Embryonic facial prominence (tissue), 1 donor: Measurements from ENCODE around the gene ISYNA1.

ENCODE experiments used
- DNase-seq: peaks from one replicate; pipeline ENCODE4 v3.0.0-alpha.2; 2016; ENCODE audit errors: extremely low spot score

Gene ISYNA1

DNA sequence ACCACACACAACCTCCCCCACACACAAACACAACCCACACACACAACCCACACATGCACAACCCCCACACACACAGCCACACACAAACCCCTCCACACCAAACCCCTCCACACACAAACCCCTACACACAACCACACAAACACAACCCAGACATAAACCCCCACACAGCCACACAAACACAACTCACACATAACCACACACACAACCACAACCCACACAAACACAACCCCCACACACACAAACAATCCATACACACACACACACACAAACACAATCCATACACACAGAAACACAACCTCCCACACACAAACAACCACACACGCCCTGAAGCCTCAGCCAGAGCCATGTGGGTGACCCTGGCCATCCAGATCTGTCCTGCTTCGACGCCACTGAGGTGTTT lies 30.0 kb upstream of the ISYNA1 start:
- DNase-seq: no peak

DNA sequence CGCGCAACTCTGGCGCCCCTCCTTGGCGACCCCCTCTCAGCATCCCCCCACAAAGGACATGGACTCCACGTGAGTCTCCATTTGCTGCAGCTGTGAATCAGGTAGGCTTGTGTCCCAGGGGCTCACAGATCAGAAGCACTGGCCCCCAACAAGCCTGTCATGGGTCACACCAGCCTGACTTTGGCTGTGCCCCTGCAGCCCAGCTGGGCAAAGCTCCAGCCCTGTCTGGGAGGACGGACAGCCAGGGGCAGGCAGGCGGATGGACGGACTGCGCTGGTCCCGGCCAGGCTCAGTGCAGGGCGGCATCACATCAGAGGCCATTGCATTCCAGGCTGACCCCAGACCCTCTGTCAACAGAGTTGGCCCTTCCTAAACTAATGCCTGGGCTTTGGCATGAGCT lies 28.4 kb upstream of the ISYNA1 start:
- no peak for DNase-seq

DNA sequence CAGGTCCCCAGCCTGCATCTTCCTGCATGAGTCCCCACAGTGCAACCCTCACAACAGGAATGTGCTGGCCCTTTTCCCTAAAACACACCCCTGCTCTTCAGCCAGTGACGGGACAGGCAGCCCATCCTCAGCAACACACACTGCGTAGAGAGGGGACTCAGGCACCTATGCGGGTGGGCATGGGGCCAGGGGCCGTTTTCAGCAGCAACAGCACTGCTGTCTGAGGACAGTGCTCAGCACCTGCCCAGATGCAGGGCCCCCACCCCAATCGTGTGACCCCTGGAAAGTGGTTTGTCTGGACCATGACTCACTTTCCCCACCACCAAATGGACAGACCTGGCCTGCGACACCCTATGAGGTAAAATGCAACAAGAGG lies 28.0 kb upstream of the ISYNA1 start:
- DNase-seq: no peak

DNA sequence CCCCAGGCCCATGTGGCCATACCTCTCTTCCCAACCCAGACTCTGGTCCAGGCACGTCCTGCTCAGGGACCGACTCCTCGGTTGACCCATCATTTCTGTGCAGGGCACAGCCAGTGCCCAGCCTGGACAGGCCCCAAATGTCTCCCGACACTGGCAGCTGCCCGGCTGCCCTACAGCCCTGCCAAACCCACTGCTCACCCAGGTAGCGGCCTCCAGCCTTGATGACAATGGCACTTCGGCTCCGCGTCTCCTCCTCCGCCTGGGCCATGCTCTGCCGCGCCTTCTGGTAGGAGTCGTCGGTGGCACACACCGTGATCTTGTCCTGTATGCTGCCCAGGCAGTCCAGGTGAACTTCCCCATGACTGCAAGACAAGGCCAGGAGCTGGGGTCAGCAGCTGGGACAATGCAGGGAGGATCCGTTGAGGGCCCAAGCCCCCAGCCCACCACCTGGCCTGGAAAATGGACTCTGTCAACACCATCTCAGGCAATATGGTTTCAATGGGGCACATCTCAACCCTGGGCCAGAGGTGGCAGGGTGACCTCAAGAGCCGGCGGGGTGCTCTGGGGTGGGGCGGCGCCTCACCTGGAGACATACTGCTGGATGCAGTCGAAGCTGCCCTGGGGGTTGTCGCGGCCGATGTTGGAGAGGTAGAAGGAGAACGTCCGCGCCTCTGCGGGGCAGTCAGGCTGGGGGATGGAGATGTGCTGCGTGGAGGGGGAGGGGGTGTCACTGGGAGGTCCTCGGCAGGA lies 27.5 kb upstream of the ISYNA1 start:
- no peak for DNase-seq

DNA sequence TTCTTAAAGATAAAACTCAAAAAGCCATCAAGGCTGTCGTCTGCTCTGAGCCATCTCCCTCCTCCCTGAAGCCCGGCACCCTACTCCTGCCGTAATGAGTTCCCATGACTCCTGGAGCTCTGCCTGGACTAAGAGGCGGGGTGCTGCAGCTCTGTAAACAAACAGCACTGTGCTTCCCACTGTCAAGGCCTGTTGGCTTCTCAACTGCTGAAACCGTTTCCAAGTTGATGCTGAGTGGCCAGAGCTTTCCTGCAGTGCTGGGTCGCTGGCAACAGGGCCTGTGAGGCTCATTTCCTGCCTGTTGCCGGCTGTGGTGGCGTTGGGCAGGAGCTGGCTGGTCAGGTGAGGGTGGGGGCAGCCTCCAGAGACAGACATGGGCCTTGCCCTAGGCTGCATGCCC lies 26.7 kb upstream of the ISYNA1 start:
- DNase-seq: no peak

DNA sequence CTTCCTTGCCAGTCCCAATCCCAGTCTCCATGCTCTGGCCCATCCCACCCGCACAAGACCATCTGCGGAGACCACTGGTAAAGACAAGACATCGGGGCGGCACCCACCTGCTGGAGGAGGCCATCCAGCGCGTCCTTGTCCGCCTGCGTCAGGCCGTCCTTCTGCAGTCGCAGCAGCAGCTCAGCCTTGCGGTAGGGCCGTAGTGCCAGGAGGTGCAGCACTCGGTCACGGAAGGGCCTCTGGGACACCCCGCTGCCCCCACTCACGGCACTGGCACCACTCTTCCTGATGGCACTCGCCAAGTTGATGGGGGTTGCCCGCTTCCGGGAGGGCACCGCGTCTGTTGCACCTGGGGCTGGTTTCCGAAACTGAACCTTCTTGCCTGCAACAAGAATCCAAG lies 23.5 kb upstream of the ISYNA1 start:
- DNase-seq: no peak

DNA sequence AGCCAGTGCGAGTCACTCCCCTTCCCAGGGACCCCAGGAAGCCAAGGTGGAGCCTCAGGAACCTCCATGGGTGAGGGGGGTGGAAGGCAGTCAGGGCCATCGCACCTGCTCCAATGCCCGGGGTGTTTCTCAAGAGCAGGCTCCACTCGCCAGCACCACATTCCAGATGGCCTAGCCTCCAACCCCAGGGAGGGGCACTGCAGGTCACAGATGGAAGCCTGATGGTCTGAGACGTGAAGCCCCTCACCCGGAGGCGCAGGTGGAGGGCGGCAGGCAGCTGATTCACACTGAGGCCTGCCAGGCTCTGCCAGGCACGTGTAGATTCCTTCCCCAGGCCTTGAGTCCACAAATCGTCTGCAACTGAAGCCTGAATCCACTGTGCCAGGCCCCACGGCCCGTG lies 23.0 kb upstream of the ISYNA1 start:
- no peak for DNase-seq

DNA sequence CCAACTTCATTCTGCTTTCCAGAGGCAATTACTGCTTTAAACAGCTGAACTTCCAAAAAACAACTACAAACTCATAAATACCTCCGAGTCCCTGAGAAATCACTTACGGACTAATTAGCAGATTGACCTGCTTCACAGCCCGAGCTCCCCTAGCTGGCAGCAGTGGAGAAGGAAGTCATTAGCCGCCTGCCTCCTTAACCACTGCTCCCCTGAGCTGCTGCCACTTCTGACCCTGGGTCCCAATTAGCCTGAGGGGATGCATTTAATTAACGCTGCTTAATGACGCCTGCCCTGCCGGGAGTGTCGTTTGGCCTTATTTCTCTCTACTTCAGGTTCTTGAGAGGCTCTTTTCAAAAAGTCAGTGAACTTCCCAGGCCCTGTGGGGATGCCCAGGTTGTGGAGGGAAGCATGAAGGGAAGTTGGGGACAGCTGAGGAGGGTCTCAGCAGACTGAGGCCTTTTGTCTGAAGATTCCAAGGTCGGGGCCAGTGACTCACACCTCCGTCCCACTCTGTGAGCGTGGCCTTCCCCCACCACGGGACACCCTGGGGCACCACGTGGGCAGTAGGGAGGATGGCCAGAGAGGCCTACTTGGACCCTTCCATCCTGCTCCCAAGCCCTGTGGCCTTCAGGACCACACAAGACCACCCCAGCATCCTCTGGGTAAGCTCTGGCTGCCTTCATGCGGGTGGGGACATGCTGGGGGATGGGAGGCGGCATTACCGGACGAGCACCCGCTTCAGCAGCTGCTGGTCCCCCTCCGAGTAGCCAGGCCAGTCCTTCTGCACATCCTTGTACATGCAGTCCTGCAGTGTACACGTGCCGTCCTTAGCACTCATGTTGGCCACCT lies 19.8 kb upstream of the ISYNA1 start:
- DNase-seq: no peak

DNA sequence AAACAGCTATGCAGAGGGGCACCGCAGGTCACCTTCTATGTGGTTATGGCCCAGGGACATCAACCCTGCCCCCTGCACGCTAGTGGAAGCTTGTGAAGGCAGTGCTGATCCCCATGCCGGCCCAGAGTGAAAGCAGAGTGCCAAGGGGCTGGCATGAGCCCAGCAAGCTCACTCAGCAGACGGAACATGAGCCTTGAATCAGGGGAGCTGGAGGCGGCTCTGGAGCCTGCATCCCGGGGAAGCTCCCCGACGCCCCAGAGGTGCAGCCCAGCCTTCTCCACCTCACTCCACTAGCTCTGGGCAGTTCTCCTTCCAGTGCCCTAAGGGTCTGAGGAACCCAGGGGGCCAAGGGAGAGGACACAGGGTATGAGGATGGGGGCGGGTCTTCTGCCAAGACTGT lies 19.0 kb upstream of the ISYNA1 start:
- no peak for DNase-seq

DNA sequence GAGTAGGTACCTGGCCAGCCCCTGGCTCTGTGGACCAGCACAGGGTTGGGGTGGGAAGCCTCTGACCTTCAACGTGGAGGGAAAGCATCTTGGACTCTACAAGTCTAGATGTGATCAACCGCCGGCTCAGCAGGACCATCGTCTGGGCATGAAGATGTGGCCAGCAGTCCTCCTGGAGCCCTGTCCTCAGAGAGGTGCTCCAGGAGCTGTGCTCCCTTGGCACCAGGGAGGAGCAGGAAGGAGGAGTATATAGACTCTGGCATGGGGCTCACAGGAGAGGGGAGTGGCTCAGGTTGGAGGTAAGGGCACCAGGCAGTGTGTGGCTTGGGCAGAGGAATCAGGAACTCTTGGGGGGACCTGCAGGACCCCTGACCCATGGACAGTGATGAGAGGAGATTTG lies 18.3 kb upstream of the ISYNA1 start:
- no peak for DNase-seq

DNA sequence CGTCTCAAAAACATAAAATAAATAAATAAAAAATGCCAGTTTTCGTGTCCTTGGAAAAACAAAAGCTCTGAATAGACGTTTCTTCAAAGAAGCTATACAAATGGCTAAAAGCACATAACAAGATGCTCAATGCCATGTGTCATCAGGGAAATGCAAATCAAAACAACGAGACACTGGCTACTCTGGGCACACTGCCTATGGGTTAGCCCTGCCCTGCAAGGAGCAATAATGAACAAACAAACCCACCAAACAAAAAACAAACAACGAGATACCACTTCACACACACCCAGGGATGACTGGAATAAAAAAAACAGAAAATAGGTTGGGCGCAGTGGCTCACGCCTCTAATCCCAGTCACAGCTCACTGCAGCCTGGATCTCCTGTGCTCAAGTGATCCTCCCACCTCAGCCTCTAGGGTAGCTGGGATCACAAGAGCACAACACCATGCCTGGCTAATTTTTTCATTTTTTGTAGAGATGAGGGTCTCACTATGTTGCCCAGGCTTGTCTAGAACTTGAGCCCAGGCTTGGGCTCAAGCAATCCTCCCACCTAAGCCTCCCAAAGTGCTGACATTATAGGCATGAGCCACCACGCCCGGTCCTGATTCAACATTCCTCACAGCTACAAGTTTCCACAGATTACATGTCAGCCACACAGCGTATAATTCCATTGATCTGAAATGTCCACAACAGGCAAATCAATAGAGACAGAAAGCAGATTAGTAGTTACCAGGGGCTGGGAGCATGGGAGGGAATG lies 15.5 kb upstream of the ISYNA1 start:
- DNase-seq: no peak

DNA sequence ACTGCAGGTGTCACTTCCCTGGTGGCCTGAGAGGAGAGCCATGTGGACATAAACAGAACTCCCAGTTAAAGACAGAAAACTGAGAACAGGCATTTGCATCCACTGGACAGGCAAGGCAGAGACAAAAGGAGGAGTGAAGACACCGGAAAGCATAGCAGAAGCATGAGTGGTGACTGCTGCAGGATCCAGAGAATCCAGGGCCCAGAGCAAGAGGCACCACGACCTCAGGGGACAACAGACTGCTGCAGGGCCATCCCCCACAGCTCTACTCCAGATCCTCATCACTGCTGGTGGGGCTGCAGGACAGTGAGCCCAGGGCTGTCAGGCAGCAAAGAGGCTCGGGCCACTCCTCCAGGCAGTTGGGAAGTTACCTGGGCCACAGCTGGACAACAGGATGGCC lies 14.5 kb upstream of the ISYNA1 start:
- DNase-seq: no peak

DNA sequence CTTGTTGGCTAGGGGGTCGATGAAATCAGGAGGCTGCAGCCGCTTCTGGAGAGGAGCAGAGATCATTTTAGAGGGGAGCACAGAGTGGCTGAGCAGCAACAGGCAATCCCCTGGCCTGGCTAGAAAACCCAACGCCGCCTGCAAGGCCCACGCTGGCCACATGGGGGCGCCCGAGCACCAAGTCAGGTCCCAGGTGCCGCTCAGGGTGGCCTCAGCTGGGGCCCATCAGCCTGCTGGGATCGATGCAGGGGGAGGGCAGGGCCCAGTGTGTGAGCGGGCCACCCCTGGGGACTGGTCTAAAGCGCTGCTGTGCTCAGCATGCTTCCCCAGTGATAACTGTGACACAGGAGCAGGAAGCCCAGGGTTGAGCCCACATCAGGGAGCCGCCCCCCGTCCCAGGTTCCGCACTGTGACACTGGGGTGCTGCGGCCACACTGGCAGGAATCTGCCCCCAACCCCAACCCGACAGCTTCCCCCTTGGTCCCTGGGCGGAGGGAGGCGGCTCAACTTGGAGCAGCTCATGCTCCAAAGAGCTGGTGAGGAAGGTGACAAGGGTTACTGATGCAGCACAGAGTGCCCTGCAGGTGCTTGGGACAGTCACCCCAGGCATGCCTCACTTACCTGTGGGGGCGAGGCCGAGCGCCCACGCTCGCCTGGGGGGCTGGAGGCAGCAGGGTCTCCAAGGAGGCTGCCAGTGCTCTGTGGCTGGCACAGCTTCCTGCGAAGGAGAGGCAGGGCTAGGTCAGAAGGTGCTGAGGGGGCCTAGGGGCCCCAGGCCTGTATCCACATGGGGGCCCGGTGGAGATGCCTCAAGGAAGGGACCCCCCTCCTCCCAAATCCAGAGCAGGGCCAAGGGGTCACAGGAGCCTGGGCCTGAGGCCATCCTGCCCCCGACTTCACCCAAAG lies 13.3 kb upstream of the ISYNA1 start:
- no peak for DNase-seq

DNA sequence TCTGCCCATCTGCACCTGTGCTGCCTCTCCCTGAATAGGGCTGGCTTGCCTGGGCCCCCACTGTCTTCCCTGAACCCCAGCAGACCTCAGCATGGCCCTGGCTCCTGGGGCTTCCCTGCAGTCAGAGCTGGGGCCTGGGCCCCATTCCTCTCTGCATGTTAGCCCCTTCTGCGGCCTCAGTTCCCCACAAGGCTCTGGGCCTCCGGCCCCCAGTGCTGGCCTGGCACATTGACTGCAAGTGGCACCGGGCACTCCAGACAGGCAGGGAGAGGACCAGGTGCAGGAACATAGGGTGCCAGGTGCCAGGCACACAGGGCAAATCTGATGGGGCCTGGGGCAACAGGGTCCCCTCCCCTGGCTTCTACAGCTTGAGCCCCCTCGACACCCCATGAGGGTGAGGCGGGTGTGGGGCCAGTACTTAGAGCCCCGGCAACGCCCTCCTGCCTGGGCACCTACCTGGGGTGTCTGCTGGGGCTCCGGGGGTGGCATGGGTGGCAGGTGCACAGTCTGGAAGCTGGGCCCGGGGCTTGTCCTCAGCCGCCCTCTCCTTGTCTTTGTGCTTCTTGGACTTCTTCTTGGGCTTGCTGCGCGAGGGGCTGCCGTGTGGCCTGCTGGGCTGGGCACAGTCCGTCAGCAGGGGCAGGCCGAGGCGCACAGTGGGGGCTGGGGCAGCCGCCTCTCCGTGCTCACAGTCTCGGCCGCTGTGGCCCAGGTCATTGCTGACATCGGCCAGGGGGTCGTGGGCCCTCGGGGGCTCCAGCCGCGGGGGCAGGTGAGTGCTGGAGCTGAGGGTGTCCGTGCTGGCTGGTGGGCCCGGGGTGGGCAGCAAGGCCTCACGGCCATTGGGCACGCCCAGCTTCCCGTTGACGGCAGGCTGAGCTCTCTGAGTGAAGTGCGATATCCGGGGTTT lies 12.3 kb upstream of the ISYNA1 start:
- no peak for DNase-seq

DNA sequence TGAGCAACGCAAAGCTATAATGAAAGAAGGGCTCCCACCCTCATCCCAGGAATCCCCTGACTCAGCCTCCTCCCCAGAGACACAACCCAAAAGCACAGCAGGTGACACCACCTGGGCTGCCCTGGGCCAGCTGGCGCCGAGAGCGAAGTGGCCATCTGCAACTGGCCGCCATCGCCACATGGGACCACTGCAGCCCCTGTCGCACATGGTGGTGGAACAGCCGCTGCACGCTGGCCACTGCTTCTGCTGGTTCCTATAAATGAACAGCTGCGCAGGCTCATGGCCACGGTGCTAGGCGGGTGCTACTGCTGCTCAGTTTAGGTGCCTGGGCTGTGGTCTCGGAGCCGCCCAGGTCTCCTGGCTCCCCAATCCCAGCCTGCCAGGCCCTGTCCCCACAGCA lies 11.6 kb upstream of the ISYNA1 start:
- no peak for DNase-seq

DNA sequence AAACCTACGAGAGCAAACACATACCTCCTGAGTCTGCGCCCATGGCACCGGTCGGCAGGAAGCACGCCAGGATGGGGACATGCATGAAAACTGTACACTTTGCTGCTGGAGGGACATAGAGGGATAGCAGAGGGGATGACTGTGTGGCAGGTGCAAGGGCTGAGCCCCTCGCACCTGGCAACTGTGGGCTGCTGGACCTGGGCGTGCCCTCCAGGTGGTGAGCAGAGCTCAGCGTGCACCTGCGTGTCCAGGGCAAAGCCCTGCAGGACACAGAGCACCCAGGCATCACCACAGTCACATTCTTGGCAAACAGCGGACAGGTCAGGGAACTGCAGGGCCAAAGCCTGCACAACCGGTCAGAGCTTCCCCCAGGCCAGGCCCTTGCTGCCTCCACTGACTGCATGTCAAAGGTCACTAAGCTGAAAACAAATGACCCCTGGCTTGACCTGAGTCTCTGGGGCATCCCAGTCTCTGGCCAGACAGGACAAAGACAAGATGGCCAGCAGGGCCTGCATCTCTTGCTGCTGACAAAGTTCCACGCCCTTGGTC lies 9.0 kb upstream of the ISYNA1 start:
- DNase-seq: no peak

DNA sequence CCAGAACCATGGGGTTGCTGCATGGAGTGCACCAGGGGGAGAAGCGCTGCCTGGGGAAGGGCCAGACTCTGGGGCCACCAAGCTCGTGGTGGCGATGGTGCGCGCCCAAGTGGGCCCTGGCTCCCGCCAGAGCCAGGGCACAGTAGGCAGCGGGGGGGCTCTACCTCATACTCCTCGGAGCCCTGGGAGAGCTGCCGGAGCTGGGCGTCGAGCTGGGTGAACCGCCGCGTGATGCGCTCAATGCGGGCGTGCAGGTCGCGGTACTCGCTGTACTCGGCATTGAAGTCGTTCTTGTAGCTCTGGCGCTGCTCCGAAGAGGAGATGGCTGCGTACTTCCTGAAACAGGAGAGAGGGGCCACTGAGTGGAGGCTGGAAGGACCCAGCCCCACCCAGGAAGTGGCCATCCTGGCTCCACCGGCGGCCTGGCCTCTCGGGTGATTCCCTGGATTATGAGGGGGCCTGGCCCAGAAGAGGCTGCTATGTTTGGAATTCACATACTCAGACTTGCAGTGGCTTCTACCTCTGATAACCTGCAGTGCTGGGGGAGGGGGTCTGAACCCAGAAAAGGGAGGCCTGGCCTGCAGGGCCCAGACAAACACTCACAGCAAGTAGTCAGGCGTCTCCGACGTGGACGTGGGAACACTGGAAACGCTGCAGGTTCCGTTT lies 8.3 kb upstream of the ISYNA1 start:
- DNase-seq: no peak

DNA sequence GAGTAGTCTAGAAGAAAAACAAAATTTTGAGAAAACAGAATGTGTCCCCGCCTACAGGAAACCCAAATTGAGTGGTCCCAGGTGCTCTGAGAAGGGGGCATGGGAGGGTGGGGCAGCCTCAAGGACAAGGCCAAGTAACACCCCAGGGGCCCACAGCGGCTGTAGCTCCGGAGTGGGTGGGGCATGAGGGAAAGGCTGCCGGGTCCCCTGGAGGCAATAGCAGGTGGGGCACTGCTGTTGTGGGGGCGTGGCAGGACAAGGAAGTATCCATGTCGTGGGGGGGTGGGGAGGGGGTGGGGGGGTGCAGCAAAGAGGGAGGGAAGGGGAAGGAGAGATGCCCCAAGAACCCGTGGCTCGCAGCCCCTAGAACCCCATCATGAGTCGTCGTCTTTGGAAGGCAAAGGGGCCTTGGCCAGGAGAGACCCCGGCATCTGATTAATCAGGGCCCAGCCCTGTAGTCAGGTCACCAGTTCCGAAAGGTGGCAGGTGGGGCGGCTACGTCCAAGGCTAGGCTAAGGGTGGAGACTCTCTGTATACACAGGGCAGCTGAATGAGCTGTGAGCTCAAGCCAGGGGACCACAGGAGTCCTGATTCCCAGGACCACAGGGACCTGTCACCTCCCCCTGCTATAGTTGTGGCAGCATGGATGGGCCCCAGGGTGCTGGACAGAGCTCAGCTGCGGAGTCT lies 7.5 kb upstream of the ISYNA1 start:
- DNase-seq: no peak

DNA sequence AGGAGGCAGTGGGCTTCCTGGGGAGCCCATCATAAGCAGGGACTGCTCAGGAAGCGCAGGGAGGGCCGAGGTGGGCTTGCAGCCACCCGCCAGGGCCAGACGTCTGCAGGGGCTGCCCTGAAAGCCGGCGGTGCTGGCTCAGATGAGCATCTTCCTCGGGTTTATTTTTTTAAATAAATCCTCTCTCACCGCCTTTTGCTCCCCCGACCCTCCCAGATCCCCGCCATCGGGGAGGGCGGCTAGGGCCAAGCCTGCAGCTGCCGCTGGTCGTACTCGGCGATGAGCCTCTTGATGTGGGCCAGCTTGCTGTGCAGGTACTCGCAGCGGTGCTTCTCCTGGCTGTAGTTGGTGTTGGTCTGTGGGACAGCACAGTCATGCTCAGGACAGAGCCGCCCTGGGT lies 6.6 kb upstream of the ISYNA1 start:
- no peak for DNase-seq
